Endodermal cell (in vitro differentiated cells): ENCODE results near the gene OR4Q3. TPM values are rescaled to one million over a fixed set of nuclear protein-coding genes. Genes with fewer than 3 reads are reported as not detected.
"Not testable (repeated sequence)": the region's sequence is repeated elsewhere in the genome, so short reads cannot be mapped to it uniquely, and the experiment has no call there.

Experiments used
- DNase-seq: peaks from one replicate; pipeline ENCODE4 v3.0.0-alpha.2; 2017
- H3K27ac ChIP-seq: 2 replicates; pipeline ENCODE4 v1.5.1; 2013; ENCODE audit warnings: mild to moderate bottlenecking, low read depth, low read length, moderate library complexity
- H3K27me3 ChIP-seq: 2 replicates; pipeline ENCODE4 v1.6.1; 2013; ENCODE audit warnings: mild to moderate bottlenecking, low read length, moderate library complexity; ENCODE audit not compliant: insufficient read depth, control insufficient read depth, poor library complexity, severe bottlenecking
- H3K36me3 ChIP-seq: 2 replicates; pipeline ENCODE4 v1.7.0; 2013; ENCODE audit warnings: mild to moderate bottlenecking, low read length, moderate library complexity; ENCODE audit not compliant: control insufficient read depth, insufficient read depth
- H3K4me1 ChIP-seq: one replicate; pipeline ENCODE4 v1.7.0; 2013; ENCODE audit warnings: low read length; ENCODE audit not compliant: control insufficient read depth, insufficient read depth
- H3K4me3 ChIP-seq: 2 replicates; pipeline ENCODE4 v1.5.1; 2013; ENCODE audit warnings: mild to moderate bottlenecking, low read length, moderate library complexity
- H3K9ac ChIP-seq: 2 replicates; pipeline ENCODE4 v1.6.1; 2013; ENCODE audit warnings: mild to moderate bottlenecking, low read length, moderate library complexity; ENCODE audit not compliant: poor library complexity, severe bottlenecking; ENCODE audit errors: extremely low read depth
- H3K9me3 ChIP-seq: 2 replicates; pipeline ENCODE4 v1.6.1; 2013; ENCODE audit warnings: mild to moderate bottlenecking, low read length, moderate library complexity; ENCODE audit not compliant: control insufficient read depth
- H3K27ac Mint-ChIP-seq: 2 replicates; pipeline ENCODE4 v1.8.0; 2020; ENCODE audit warnings: mixed read lengths
- H3K27me3 Mint-ChIP-seq: 2 replicates; pipeline ENCODE4 v1.8.0; 2021; ENCODE audit warnings: mild to moderate bottlenecking, mixed read lengths; ENCODE audit not compliant: insufficient read depth
- H3K36me3 Mint-ChIP-seq: 2 replicates; pipeline ENCODE4 v1.8.0; 2020; ENCODE audit warnings: low read depth, mixed read lengths
- H3K4me1 Mint-ChIP-seq: 2 replicates; pipeline ENCODE4 v1.8.0; 2020; ENCODE audit warnings: mixed read lengths
- H3K4me3 Mint-ChIP-seq: 2 replicates; pipeline ENCODE4 v1.8.0; 2020; ENCODE audit warnings: mild to moderate bottlenecking, moderate library complexity, mixed read lengths
- H3K9me3 Mint-ChIP-seq: 2 replicates; pipeline ENCODE4 v1.8.0; 2020; ENCODE audit warnings: mild to moderate bottlenecking, mixed read lengths
- WGBS, 2 experiments: methylation state at CpG; one replicate each; pipeline versions ENCODE4 v1.1.5 to v1.1.7; 2013; ENCODE audit warnings: missing lambda C conversion rate in 2 of 2, mixed read lengths in 1 of 2; ENCODE audit not compliant: insufficient coverage in 1 of 2, insufficient read length in 1 of 2; 5-methylcytosine and 5-hydroxymethylcytosine counted together
- total RNA-seq, 2 donors: library from RNA; stranded (reverse); fragmentation: NEBNext Ultra II Directional in 1 of 2; extraction: Animal tissue kit (Norgen Biotek cat#: 25700) in 1 of 2; gene quantifications; 2 replicates in 1 of 2; 3 replicates in 1 of 2; pipeline ENCODE4 v1.2.1, GENCODE V29; 2021
- TF ChIP-seq, protein P1 (sequence below): fragments of 200-600 bp; sonication (generic); conservative IDR thresholded peaks from 2 replicates; pipeline ENCODE4 v1.5.0; 2021; ENCODE audit warnings: antibody characterized with exemption, mild to moderate bottlenecking

The OR4Q3 gene
- total RNA-seq, 2 donors from 2014 or later = not detected

DNA sequence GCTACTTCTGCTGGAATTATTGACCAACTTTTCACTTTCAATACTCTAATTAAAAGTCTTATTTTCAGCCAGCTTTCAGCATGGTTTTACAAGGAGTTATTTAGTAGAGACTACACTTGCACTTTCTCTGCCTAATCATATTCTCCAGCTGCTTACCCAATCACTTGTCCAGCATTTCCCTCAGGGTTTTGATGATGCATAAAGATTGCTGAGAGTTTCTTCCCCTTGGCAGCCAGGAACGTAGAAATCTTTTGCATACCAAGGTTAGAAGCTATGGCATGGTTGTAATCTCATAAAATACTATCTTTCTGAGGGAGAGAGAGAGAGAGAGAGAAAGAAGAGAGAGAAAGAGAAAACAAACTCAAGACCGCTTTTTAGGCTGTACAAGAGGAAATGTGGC lies 10.8 kb downstream of the OR4Q3 start:
- H3K27ac ChIP-seq = no peak overlapping the region
- TF ChIP-seq, protein P1, sequence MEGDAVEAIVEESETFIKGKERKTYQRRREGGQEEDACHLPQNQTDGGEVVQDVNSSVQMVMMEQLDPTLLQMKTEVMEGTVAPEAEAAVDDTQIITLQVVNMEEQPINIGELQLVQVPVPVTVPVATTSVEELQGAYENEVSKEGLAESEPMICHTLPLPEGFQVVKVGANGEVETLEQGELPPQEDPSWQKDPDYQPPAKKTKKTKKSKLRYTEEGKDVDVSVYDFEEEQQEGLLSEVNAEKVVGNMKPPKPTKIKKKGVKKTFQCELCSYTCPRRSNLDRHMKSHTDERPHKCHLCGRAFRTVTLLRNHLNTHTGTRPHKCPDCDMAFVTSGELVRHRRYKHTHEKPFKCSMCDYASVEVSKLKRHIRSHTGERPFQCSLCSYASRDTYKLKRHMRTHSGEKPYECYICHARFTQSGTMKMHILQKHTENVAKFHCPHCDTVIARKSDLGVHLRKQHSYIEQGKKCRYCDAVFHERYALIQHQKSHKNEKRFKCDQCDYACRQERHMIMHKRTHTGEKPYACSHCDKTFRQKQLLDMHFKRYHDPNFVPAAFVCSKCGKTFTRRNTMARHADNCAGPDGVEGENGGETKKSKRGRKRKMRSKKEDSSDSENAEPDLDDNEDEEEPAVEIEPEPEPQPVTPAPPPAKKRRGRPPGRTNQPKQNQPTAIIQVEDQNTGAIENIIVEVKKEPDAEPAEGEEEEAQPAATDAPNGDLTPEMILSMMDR = no peak
- no peaks in the 10 kb centered on the region for H3K4me1 ChIP-seq
- WGBS, 2 experiments = 43% methylated on average over 2 of the region's 2 CpGs; no CpG with 5 or more reads in 1 of the 2 experiments
- H3K4me3 ChIP-seq = no peak overlapping the region
- H3K27ac Mint-ChIP-seq = no peak overlapping the region
- H3K9me3 Mint-ChIP-seq = peaks cover 39% of the 10 kb centered on the region
- peaks cover 85% of the 10 kb centered on the region for H3K9me3 ChIP-seq
- H3K27me3 Mint-ChIP-seq = no peaks in the 10 kb centered on the region
- no peak overlapping the region for H3K9ac ChIP-seq
- no peaks in the 10 kb centered on the region for H3K4me1 Mint-ChIP-seq
- no peaks in the 10 kb centered on the region for H3K36me3 Mint-ChIP-seq
- H3K4me3 Mint-ChIP-seq = no peak overlapping the region
- no peaks in the 10 kb centered on the region for H3K27me3 ChIP-seq
- no peak for DNase-seq
- H3K36me3 ChIP-seq = no peaks in the 10 kb centered on the region

DNA sequence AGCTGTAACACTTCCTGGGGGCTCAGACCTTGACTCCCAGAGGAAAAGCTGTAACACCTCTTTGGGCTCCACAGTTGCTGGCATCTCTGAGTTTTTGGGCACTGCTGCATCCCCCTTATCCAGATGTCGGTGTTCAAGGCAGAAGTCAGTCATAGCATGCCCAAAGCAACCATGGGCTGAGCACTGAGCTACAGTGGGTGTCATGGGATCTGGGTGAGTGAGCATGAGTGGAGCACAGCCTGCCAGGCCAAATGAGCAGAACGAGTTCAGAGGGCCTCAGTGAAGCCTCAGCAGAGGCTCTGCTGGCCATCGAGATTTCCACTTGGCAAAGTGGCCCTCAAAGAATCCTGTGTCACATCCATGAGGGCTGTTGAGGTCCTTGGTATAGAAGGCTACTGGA lies 28.1 kb downstream of the OR4Q3 start:
- H3K9me3 Mint-ChIP-seq = peaks cover 95% of the 10 kb centered on the region
- not testable (repeated sequence) for H3K27me3 Mint-ChIP-seq, H3K27ac Mint-ChIP-seq, H3K9ac ChIP-seq, H3K27ac ChIP-seq, H3K36me3 ChIP-seq, H3K4me3 ChIP-seq, H3K36me3 Mint-ChIP-seq, DNase-seq, H3K4me3 Mint-ChIP-seq, H3K27me3 ChIP-seq, H3K4me1 ChIP-seq, H3K4me1 Mint-ChIP-seq
- 60 to 62% methylated on average over 3 of the region's 3 CpGs for WGBS, 2 experiments
- H3K9me3 ChIP-seq = peaks cover 83% of the 10 kb centered on the region

DNA sequence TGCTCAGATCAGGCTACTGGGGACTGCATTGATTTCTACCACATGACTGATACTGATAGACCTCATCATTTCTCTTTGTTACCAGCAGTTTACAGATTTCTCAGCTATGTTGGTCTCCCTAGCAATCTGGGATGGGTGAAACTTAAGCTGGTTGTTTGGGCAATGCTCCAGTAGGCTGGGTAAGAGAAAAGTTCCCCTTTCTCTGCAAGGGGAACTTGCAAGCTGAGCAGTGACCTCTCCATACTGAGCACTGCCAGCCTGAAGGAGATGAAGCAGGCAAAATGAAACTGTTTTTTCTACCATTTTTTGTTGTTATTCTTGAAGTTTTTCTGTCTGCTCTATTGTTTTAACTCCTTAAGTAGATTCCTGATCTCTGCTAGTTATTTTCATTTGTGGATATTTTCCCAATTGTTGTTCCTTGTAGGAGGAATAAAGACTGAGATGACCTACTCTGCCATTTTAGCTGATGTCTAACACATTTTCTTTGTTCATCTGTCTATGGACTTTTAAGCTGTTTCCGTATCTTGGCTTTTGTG lies 28.6 kb downstream of the OR4Q3 start:
- TF ChIP-seq, protein P1 = no peak
- H3K27me3 ChIP-seq = no peaks in the 10 kb centered on the region
- H3K4me3 ChIP-seq = no peak overlapping the region
- Mint-ChIP-seq H3K36me3 (no peaks in the 10 kb centered on the region), H3K27ac (no peak overlapping the region), H3K4me1 (no peaks in the 10 kb centered on the region), H3K9me3 (peaks cover 93% of the 10 kb centered on the region), H3K4me3 (no peak overlapping the region), H3K27me3 (no peaks in the 10 kb centered on the region)
- WGBS, 2 experiments = 84 to 89% methylated on average over 1 of the region's 1 CpG
- no peak overlapping the region for H3K27ac ChIP-seq
- no peak for DNase-seq
- H3K9ac ChIP-seq = no peak overlapping the region
- no peaks in the 10 kb centered on the region for H3K4me1 ChIP-seq
- H3K36me3 ChIP-seq = no peaks in the 10 kb centered on the region
- H3K9me3 ChIP-seq = peaks cover 82% of the 10 kb centered on the region

DNA sequence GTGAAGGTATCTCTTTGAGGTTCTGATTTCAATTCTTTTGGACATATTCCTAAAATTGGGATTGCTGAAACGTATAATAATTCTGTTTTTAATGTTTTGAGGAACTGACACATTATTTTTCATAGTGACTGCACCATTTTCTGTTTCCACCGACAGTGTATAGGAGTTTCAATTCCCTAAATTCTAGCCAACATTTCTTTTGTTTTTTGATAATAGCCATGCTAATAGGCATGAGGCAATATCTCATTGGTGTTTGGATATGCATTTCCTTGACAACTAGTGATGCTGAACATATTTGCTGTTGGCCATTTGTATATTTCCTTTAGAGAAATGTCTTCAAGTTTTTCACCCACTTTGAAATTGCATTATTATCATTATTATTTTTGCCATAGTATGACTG lies 29.1 kb downstream of the OR4Q3 start:
- not testable (repeated sequence) for H3K27me3 ChIP-seq, H3K27ac ChIP-seq, H3K9ac ChIP-seq, H3K36me3 Mint-ChIP-seq, H3K36me3 ChIP-seq, H3K4me1 ChIP-seq, H3K4me3 Mint-ChIP-seq, H3K27me3 Mint-ChIP-seq, H3K27ac Mint-ChIP-seq, DNase-seq, H3K4me1 Mint-ChIP-seq, H3K4me3 ChIP-seq
- peaks cover 92% of the 10 kb centered on the region for H3K9me3 Mint-ChIP-seq
- WGBS, 2 experiments = 57 to 70% methylated on average over 2 of the region's 2 CpGs
- peaks cover 79% of the 10 kb centered on the region for H3K9me3 ChIP-seq

DNA sequence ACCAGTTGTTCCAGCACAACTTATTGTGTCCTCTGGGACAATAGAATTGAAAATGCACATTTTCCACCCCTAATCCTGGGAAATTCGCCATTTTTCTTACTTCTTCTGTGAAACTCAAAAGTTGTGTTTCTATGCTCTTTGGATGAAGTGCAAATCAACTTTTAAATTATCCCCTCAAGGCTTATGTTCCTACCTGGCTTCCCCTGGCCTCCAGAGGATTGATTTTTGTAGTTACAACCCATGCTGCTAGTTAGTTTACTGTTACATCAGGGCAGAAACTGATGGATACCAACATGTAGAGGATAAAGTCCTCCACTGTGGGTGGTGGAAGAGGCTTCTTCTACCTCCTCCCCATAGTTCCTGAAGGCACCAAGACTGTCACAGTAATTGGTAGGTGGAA lies 29.8 kb downstream of the OR4Q3 start, which contains the start of gene OR4M1:
OR4M1 (plus strand) TSS at position 301 of the 400 bp plus-strand sequence. CDS start 6,819 bp downstream, outside the sequence.
- H3K4me3 Mint-ChIP-seq, H3K36me3 ChIP-seq, DNase-seq, H3K27me3 Mint-ChIP-seq, H3K36me3 Mint-ChIP-seq, H3K27me3 ChIP-seq, H3K4me1 Mint-ChIP-seq, H3K27ac Mint-ChIP-seq, H3K27ac ChIP-seq, H3K4me1 ChIP-seq, H3K9ac ChIP-seq: not testable (repeated sequence)
- peaks cover 82% of the 10 kb centered on the region for H3K9me3 ChIP-seq
- H3K9me3 Mint-ChIP-seq = peaks cover 92% of the 10 kb centered on the region
- peak within 1 kb of the TSS; percentile 51 for H3K4me3 ChIP-seq
- 0 to 15% methylated on average over 1 of the region's 1 CpG for WGBS, 2 experiments
